ENCODE data around the gene WIZ.
"Not testable (repeated sequence)": the region's sequence is repeated elsewhere in the genome, so short reads cannot be mapped to it uniquely, and the experiment has no call there.

WIZ gene, protein sequence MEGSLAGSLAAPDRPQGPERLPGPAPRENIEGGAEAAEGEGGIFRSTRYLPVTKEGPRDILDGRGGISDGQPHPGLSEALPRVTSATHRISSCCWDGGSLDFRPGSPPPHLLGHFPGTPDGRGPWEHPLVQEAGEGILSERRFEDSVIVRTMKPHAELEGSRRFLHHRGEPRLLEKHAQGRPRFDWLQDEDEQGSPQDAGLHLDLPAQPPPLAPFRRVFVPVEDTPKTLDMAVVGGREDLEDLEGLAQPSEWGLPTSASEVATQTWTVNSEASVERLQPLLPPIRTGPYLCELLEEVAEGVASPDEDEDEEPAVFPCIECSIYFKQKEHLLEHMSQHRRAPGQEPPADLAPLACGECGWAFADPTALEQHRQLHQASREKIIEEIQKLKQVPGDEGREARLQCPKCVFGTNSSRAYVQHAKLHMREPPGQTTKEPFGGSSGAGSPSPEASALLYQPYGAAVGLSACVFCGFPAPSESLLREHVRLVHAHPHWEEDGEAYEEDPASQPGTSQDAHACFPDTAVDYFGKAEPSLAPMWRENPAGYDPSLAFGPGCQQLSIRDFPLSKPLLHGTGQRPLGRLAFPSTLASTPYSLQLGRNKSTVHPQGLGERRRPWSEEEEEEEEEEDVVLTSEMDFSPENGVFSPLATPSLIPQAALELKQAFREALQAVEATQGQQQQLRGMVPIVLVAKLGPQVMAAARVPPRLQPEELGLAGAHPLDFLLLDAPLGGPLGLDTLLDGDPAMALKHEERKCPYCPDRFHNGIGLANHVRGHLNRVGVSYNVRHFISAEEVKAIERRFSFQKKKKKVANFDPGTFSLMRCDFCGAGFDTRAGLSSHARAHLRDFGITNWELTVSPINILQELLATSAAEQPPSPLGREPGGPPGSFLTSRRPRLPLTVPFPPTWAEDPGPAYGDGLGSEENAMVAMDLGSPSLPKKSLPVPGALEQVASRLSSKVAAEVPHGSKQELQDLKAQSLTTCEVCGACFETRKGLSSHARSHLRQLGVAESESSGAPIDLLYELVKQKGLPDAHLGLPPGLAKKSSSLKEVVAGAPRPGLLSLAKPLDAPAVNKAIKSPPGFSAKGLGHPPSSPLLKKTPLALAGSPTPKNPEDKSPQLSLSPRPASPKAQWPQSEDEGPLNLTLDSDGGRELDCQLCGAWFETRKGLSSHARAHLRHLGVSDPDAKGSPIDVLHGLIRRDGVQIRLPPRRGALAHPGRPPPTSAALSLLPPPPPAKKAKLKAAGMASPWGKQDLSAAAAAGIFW (N-terminal part only)

DNA sequence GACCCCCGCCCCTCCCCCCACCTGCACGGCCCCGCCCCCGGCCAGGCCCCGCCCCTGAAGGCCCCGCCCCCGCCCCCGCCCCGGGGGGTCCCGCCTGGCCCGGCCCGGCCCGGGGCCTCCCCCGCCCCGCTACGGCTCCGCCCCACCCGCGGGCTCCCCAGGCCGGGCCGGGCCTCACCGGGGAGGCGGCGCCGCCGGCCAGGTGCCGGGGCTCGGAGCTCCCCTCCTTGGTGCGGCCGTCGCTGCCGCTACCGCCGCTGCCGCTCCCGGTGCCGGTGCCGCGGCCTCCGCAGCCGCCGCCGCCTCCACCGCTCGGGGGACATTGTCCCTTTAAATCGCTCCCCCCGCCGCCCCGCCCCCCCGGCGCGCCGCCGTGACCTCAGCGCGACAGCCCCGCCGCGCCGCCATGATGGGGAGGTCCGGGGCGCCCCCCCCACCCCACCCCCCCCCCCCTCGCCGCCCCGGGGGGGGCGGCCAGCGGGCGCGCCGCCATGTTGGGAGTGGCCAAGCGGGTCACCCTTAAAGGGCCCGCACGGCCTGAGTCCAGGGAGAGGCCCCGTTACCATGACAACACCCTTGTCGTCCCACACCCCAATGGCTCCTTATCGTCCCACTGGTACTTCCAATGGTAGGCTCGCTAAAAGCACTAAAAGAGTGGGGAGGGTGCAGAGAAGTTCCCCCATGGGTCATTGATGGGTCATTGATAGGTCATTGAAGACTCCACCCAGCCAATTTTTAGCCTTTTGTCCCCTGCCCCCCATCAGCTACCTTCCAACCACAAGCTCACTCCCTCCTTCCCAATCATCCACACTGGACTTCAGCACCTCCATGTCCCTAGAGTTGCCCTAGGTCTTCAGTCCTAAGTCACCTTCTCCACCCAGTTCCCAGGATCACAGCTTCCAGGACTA, at the start of gene WIZ:
Gene WIZ (minus strand): TSS at position 337 of the 908 bp plus-strand sequence. CDS start 1,649 bp downstream, outside the sequence.
- in situ Hi-C loops (cut with HindIII; ENCODE audit: low sequenced_read_pairs): no loop called here

GRCh38 chr19:15498910-15499309, 49.2 kb upstream of the WIZ start:
- in situ Hi-C loops (cut with HindIII; ENCODE audit: low sequenced_read_pairs): no loop called here

- in situ Hi-C loops (cut with HindIII; ENCODE audit: low sequenced_read_pairs): no loop called here
Observed at GRCh38 chr19:15498156-15498858, 48.6 kb upstream of the WIZ start.

DNA sequence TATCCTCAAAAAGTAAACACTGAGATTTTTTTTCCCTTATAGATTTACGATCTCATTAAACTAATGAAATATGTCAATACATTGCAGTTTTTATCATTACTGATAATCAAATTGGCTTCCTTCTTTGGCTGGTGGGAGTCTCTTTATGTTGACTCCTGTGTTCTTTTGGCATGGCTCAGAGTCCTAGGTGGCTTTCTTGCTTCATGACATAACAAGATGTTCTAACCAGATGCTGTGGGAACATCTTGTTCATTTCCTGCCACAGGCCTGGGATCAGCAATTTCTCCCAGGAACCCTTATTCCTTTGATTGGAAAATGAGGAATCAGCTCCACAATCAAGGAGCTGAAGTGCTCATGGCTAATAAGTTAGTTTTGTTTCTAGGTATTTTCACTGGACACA, 45.4 kb upstream of the WIZ start:
- in situ Hi-C loops (cut with HindIII; ENCODE audit: low sequenced_read_pairs): no loop called here

DNA sequence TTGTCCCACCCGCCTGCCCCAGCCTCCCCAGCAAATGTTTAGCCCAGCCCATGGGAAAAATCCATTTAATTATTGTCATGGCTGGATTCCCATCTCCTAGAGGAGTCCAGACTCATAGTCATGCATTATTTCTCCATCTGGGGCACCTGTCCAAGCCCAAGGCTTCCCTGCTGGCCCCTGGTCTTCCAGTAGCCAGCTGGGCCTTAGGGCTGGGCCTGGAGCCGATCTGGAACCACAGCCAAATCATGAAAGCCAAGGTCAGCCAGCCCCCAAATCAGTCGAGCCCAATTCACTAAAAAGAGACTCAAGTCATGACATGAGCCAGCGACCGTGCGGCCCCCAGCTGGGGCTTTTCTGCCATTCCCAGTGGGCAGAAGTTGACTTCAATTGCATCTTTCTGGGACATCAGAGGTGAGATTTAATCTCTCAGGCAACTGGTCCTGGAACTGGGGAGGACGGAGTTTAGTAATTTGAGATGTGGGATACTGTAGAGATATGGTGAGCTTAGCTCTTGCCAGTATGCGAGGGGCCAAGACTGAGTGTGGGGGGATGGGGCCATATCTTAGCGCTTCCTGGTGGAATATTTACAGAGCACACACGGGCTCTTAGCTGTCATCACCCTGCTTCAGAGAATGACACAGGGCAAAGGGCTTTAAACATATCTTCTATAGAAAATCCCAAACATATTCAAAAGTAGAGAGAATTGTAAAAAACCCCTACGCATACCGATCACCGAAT, 38.9 kb upstream of the WIZ start:
- in situ Hi-C loops (cut with HindIII; ENCODE audit: low sequenced_read_pairs): no loop called here

- in situ Hi-C loops (cut with HindIII; ENCODE audit: low sequenced_read_pairs): no loop called here
Observed at GRCh38 chr19:15487038-15487437, 37.3 kb upstream of the WIZ start.

DNA sequence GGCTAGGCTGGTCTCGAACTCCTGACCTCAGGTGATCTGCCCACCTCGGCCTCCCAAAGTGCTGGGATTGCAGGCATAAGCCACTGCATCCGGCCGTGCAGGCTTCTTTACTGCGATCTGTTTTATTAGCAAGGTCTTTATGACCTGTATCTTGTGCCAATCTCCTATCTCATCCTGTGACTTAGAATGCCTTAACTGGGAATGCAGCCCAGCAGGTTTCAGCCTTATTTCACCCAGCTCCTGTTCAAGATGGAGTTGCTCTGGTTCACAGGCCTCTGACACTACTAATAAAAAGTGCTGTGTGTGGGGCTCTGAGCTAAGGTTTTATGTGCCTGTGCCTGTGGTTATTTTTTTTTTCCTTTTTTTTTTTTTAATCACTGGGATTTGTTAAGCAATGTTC, 36.0 kb upstream of the WIZ start:
- in situ Hi-C loops (cut with HindIII; ENCODE audit: low sequenced_read_pairs): not testable (repeated sequence)

DNA sequence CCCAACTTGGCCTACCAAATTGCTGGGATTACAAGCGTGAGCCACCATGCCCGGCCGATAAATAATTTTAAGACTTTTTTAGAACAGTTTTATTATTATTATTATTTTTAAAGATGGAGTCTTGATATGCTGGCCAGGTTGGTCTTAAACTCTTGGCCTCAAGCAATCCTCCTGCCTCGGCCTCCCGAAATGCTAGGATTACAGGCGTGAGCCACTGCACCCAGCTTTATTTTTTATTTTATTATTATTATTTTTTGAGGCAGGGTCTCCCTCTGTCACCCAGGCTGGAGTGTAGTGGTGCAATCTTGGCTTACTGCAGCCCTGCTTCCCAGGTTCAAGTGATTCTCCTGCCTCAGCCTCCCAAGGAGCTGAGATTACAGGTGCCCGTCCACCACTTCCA, 31.2 kb upstream of the WIZ start:
- in situ Hi-C loops (cut with HindIII; ENCODE audit: low sequenced_read_pairs): not testable (repeated sequence)

GRCh38 chr19:15479391-15480345, 29.9 kb upstream of the WIZ start, which contains the start of gene PGLYRP2:
PGLYRP2 (minus strand) TSS chr19:15479501; CDS start chr19:15479371, 130 bp downstream.
- in situ Hi-C loops (cut with HindIII; ENCODE audit: low sequenced_read_pairs): no loop called here

- in situ Hi-C loops (cut with HindIII; ENCODE audit: low sequenced_read_pairs): no loop called here
Observed at GRCh38 chr19:15476325-15476724, 26.6 kb upstream of the WIZ start.

- in situ Hi-C loops (cut with HindIII; ENCODE audit: low sequenced_read_pairs): no loop called here
Observed at GRCh38 chr19:15475611-15476010, 25.9 kb upstream of the WIZ start.

- in situ Hi-C loops (cut with HindIII; ENCODE audit: low sequenced_read_pairs): no loop called here
Observed at GRCh38 chr19:15475169-15475568, 25.4 kb upstream of the WIZ start.

- in situ Hi-C loops (cut with HindIII; ENCODE audit: low sequenced_read_pairs): not testable (repeated sequence)
Observed at GRCh38 chr19:15473821-15474220, 24.1 kb upstream of the WIZ start.

- in situ Hi-C loops (cut with HindIII; ENCODE audit: low sequenced_read_pairs): no loop called here
Observed at GRCh38 chr19:15471639-15472101, 21.9 kb upstream of the WIZ start.

GRCh38 chr19:15469513-15470297, 19.9 kb upstream of the WIZ start:
- in situ Hi-C loops (cut with HindIII; ENCODE audit: low sequenced_read_pairs): no loop called here

- in situ Hi-C loops (cut with HindIII; ENCODE audit: low sequenced_read_pairs): no loop called here
Observed at GRCh38 chr19:15468675-15469512, 19.1 kb upstream of the WIZ start.
